Stomach (tissue), 4 donors: Measurements from ENCODE around the gene TMEM250.

Source experiments
- CTCF ChIP-seq, 7 experiments: fragments of 450-650 bp in 4 of 7; fragments of 200-600 bp in 3 of 7; sonication (generic) in 3 of 7; IDR thresholded peaks; one replicate each; pipeline ENCODE4 v1.5.1; 2016 to 2019; ENCODE audit warnings: antibody characterized with exemption in 7 of 7, control low read depth in 2 of 7, mild to moderate bottlenecking in 1 of 7
- POLR2A ChIP-seq, 4 donors: fragments of 450-650 bp; IDR thresholded peaks; one replicate each; pipeline ENCODE4 v1.6.1; 2016; ENCODE audit warnings: antibody characterized with exemption in 4 of 4, control low read depth in 2 of 4, mild to moderate bottlenecking in 1 of 4, moderate library complexity in 1 of 4

GRCh38 chr9:136086213-136086881 is 32.3 kb downstream of the TMEM250 start:
- no peak for TF ChIP-seq CTCF (IDR thresholded peaks at IDR 0.05)
- TF ChIP-seq POLR2A (IDR thresholded peaks at IDR 0.05), result no peak
